Measurements from ENCODE around the gene CNTNAP2. TPM values are rescaled to one million over a fixed set of nuclear protein-coding genes. Genes with fewer than 3 reads are reported as not detected.
A peak's percentile ranks its signal among the peaks of the same experiment; 100 is the strongest.

The CNTNAP2 gene
- total and polyA plus RNA-seq, 2 donors from 2014 or later: 0.06 to 0.13 TPM

DNA sequence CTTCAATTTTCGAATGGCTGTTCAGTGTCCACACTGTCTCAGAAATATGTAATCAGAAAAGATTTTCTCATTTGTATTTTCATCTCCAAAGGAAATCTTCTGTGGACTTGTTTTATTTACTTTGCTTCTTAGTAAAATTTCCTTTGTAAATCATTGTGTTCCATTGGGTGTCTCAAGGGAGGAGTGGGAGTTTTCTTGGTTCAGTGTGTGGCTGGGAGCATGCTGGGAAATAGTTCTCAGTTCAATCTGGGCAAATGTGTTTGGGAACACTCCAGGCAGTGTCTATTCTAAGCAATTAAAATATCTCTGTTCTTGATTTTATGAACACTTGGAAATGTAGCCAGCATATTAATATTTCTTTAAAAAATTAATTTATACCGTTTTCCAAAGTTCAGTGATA, 1019.8 kb downstream of the CNTNAP2 start:
- H3K9ac ChIP-seq (ENCODE audit: low read length in 3 of 3): no peak overlapping the region
- no peaks in the 10 kb centered on the region for H3K9me3 ChIP-seq (ENCODE audit: control insufficient read depth in 2 of 3, insufficient read depth in 1 of 3, low read length in 3 of 3)
- no peak overlapping the region for H3K27ac ChIP-seq (ENCODE audit: low read depth in 2 of 2, low read length in 2 of 2)
- DNase-seq: peak in 2 of 5 donors; percentile 14 to 38
- H3K36me3 ChIP-seq (ENCODE audit: control insufficient read depth in 2 of 3, insufficient read depth in 3 of 3, low read length in 3 of 3): no peaks in the 10 kb centered on the region
- no peaks in the 10 kb centered on the region for H3K27me3 ChIP-seq (ENCODE audit: control insufficient read depth, insufficient read depth, low read length)
- intact Hi-C loops (cut with DNase I): no loop called here
- no peak overlapping the region for H3K4me3 ChIP-seq (ENCODE audit: low read length in 3 of 3)
- FAIRE-seq: no peak
- H3K4me1 ChIP-seq (ENCODE audit: control insufficient read depth in 2 of 3, insufficient read depth in 2 of 3, low read depth in 1 of 3, low read length in 3 of 3): no peaks in the 10 kb centered on the region
- TF ChIP-seq, protein P1, sequence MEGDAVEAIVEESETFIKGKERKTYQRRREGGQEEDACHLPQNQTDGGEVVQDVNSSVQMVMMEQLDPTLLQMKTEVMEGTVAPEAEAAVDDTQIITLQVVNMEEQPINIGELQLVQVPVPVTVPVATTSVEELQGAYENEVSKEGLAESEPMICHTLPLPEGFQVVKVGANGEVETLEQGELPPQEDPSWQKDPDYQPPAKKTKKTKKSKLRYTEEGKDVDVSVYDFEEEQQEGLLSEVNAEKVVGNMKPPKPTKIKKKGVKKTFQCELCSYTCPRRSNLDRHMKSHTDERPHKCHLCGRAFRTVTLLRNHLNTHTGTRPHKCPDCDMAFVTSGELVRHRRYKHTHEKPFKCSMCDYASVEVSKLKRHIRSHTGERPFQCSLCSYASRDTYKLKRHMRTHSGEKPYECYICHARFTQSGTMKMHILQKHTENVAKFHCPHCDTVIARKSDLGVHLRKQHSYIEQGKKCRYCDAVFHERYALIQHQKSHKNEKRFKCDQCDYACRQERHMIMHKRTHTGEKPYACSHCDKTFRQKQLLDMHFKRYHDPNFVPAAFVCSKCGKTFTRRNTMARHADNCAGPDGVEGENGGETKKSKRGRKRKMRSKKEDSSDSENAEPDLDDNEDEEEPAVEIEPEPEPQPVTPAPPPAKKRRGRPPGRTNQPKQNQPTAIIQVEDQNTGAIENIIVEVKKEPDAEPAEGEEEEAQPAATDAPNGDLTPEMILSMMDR (IDR thresholded peaks at IDR 0.05; ENCODE audit: borderline replicate concordance, extremely low read depth, insufficient read depth): no peak

GRCh38 chr7:147145194-147145593, 1028.6 kb downstream of the CNTNAP2 start:
- H3K9ac ChIP-seq (ENCODE audit: low read length in 3 of 3): no peak overlapping the region
- FAIRE-seq (no peak), DNase-seq (no peak)
- intact Hi-C loops (cut with DNase I): no loop called here
- H3K9me3 ChIP-seq (ENCODE audit: control insufficient read depth in 2 of 3, insufficient read depth in 1 of 3, low read length in 3 of 3): no peaks in the 10 kb centered on the region
- no peaks in the 10 kb centered on the region for H3K36me3 ChIP-seq (ENCODE audit: control insufficient read depth in 2 of 3, insufficient read depth in 3 of 3, low read length in 3 of 3)
- no peak overlapping the region for H3K4me3 ChIP-seq (ENCODE audit: low read length in 3 of 3)
- H3K4me1 ChIP-seq (ENCODE audit: control insufficient read depth in 2 of 3, insufficient read depth in 2 of 3, low read depth in 1 of 3, low read length in 3 of 3): no peaks in the 10 kb centered on the region
- TF ChIP-seq, protein P1 (IDR thresholded peaks at IDR 0.05; ENCODE audit: borderline replicate concordance, extremely low read depth, insufficient read depth): no peak
- H3K27me3 ChIP-seq (ENCODE audit: control insufficient read depth, insufficient read depth, low read length): no peaks in the 10 kb centered on the region
- H3K27ac ChIP-seq (ENCODE audit: low read depth in 2 of 2, low read length in 2 of 2): no peak overlapping the region

GRCh38 chr7:147146169-147146568, 1029.6 kb downstream of the CNTNAP2 start:
- Histone ChIP-seq H3K36me3 (ENCODE audit: control insufficient read depth in 2 of 3, insufficient read depth in 3 of 3, low read length in 3 of 3) (no peaks in the 10 kb centered on the region), H3K4me1 (ENCODE audit: control insufficient read depth in 2 of 3, insufficient read depth in 2 of 3, low read depth in 1 of 3, low read length in 3 of 3) (no peaks in the 10 kb centered on the region), H3K9me3 (ENCODE audit: control insufficient read depth in 2 of 3, insufficient read depth in 1 of 3, low read length in 3 of 3) (no peaks in the 10 kb centered on the region), H3K9ac (ENCODE audit: low read length in 3 of 3) (no peak overlapping the region), H3K27ac (ENCODE audit: low read depth in 2 of 2, low read length in 2 of 2) (no peak overlapping the region), H3K4me3 (ENCODE audit: low read length in 3 of 3) (no peak overlapping the region), H3K27me3 (ENCODE audit: control insufficient read depth, insufficient read depth, low read length) (no peaks in the 10 kb centered on the region)
- intact Hi-C loops (cut with DNase I): no loop called here
- TF ChIP-seq, protein P1 (IDR thresholded peaks at IDR 0.05; ENCODE audit: borderline replicate concordance, extremely low read depth, insufficient read depth): no peak
- no peak for FAIRE-seq
- DNase-seq: no peak

GRCh38 chr7:147151661-147152060, 1035.1 kb downstream of the CNTNAP2 start:
- H3K4me3 ChIP-seq (ENCODE audit: low read length in 3 of 3): no peak overlapping the region
- TF ChIP-seq, protein P1 (IDR thresholded peaks at IDR 0.05; ENCODE audit: borderline replicate concordance, extremely low read depth, insufficient read depth): no peak
- FAIRE-seq (no peak), DNase-seq (peak in 1 of 5 donors; percentile 12)
- no peak overlapping the region for H3K9ac ChIP-seq (ENCODE audit: low read length in 3 of 3)
- H3K27me3 ChIP-seq (ENCODE audit: control insufficient read depth, insufficient read depth, low read length): no peaks in the 10 kb centered on the region
- H3K4me1 ChIP-seq (ENCODE audit: control insufficient read depth in 2 of 3, insufficient read depth in 2 of 3, low read depth in 1 of 3, low read length in 3 of 3): no peaks in the 10 kb centered on the region
- intact Hi-C loops (cut with DNase I): no loop called here
- H3K36me3 ChIP-seq (ENCODE audit: control insufficient read depth in 2 of 3, insufficient read depth in 3 of 3, low read length in 3 of 3): no peaks in the 10 kb centered on the region
- H3K9me3 ChIP-seq (ENCODE audit: control insufficient read depth in 2 of 3, insufficient read depth in 1 of 3, low read length in 3 of 3): no peaks in the 10 kb centered on the region
- no peak overlapping the region for H3K27ac ChIP-seq (ENCODE audit: low read depth in 2 of 2, low read length in 2 of 2)
